ENCODE data around the gene RPL9.
"Not testable (repeated sequence)": the region's sequence is repeated elsewhere in the genome, so short reads cannot be mapped to it uniquely, and the experiment has no call there.

Gene RPL9

DNA sequence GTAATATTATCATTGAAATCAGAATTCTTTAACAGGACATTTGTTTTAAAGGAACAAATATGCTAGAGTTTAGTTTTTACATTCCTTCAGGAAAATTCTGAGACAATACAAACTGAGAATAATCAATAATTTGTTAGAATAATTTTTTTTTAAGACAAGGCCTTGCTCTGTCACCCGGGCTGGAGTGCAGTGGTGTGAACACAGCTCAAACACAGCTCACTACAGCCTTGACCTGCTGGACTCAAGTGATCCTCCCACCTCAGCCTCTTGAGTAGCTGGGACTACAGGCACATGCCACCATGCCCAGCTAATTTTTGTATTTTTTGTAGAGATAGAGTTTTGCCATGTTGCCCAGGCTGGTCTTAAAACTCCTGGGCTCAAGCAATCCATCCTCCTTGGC is 33.4 kb downstream of the RPL9 start:
- not testable (repeated sequence) for DNase-seq (ENCODE audit: low spot score)

DNA sequence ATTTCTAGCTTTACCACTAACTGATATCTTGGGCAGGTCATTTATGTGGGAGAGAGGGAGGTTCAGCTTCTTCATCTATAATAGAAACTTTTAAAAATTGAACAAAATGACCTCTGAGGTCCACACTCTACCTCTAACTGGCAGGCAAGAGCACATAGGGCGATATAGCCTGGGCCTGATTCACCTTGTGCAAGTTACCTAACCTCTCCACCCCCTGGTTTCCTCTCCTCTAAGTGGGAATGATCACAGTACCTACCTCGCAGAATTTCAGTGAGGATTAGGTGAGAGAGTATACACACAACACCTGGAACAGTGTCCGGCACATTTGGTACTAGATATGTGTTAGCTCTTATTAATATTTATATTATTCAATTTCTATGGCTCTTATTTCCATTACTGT is 36.5 kb downstream of the RPL9 start:
- DNase-seq (ENCODE audit: low spot score), result no peak

DNA sequence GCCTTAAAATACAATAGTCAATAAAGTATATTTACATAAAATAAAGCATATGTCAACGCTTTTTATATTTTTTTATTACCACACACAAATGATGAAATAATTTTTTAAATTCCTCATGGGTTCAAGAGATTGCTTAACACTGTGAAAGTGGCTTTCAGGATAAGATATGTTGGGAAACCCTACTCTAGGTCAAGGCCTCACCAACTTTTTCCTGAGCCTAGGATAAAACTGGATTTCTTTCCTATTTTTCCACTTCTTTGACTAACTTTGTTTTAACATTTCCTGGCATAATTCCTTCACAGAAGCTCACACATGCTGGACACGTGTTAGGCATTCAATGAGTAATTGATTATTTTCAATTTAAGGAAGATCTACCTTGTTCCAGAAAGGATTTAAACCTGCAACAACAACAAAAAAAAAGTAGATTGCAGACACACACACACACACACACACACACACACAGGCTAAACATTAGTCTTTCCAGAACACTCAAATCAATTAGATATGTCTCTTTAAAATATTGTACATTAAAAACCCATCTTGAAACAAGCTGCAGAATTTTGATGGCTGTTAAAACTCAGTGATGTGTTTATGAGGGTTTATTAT is 42.9 kb downstream of the RPL9 start:
- no peak for DNase-seq (ENCODE audit: low spot score)

DNA sequence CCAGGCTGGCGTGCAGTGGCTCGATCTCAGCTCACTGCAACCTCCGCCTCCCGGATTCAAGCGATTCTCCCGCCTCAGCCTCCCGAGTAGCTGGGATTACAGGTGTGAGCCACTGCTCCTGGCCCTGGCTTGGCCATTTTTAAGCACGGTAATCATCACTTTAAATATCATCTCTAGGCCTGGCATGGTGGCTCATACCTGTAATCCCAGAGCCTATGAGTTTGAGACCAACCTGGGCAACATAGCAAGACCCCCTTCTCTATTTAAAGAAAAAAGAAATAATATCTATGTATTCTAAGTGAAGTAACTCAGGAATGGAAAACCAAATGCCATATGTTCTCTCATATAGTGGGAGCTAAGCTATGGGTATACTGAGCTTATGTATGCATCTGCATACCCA is 47.2 kb downstream of the RPL9 start:
- not testable (repeated sequence) for DNase-seq (ENCODE audit: low spot score)

GRCh38 chr4:39410415-39410814 is 48.3 kb downstream of the RPL9 start:
- DNase-seq (ENCODE audit: low spot score), result no peak

- no peak for DNase-seq (ENCODE audit: low spot score)
Measured at GRCh38 chr4:39407584-39407885, 51.2 kb downstream of the RPL9 start.

GRCh38 chr4:39406763-39407583 is 51.7 kb downstream of the RPL9 start, which contains the start of gene KLB:
KLB (plus strand) TSS chr4:39406930; CDS start chr4:39406950, 20 bp downstream.
- DNase-seq (ENCODE audit: low spot score), result no peak
